SK-N-SH (cell line): ENCODE data around the gene RECK. TPM values are rescaled to one million over a fixed set of nuclear protein-coding genes. Genes with fewer than 3 reads are reported as not detected.

Experiments
- CTCF ChIA-PET: fragments of 300-600, 350-600 bp; formaldehyde crosslinking; extraction: SDS; loops from one replicate; lab custom pipeline; 2021; lab: Yijun Ruan, JAX
- POLR2A ChIA-PET: fragments of 350-600 bp; sonication (Branson Sonifier 250); formaldehyde crosslinking; extraction: SDS; loops from one replicate; lab custom pipeline; 2020; ENCODE audit warnings: antibody characterized with exemption, inconsistent platforms; lab: Yijun Ruan, JAX
- DNase-seq: peaks from one replicate; pipeline ENCODE4 v3.0.0; 2012
- H2AFZ ChIP-seq: fragments of 200-600 bp; sonication (generic); 2 replicates; pipeline ENCODE4 v1.8.1; 2016; ENCODE audit warnings: antibody characterized with exemption, mild to moderate bottlenecking, low read depth
- H3F3A ChIP-seq: fragments of 200-600 bp; sonication (generic); replicated peaks from 2 replicates; pipeline ENCODE3; 2016; ENCODE audit warnings: antibody characterized with exemption, mild to moderate bottlenecking; ENCODE audit not compliant: insufficient read depth
- H3K27ac ChIP-seq, 2 experiments: fragments of 200-500 bp in 1 of 2; fragments of 200-600 bp in 1 of 2; sonication (Bioruptor generic) in 1 of 2; sonication (generic), shearing (Covaris generic) in 1 of 2; 2 replicates each; pipeline versions ENCODE4 v1.5.1 to v1.6.1; 2014 to 2016; ENCODE audit warnings: low read depth in 2 of 2, inconsistent platforms in 1 of 2, low read length in 1 of 2, mild to moderate bottlenecking in 1 of 2, mixed read lengths in 1 of 2
- H3K27me3 ChIP-seq: fragments of 200-600 bp; sonication (generic), shearing (Covaris generic); 2 replicates; pipeline ENCODE4 v1.6.1; 2016; ENCODE audit warnings: mixed run types; ENCODE audit not compliant: insufficient read depth
- H3K36me3 ChIP-seq, 2 experiments: fragments of 200-500 bp in 1 of 2; fragments of 200-600 bp in 1 of 2; sonication (Bioruptor generic) in 1 of 2; sonication (generic) in 1 of 2; replicated peaks in 1 of 2; 2 replicates each; pipeline versions ENCODE3 to v1.5.1; 2014 to 2016; ENCODE audit warnings: low read length in 1 of 2, mild to moderate bottlenecking in 1 of 2; ENCODE audit not compliant: insufficient read depth in 2 of 2, control insufficient read depth in 1 of 2
- H3K4me1 ChIP-seq, 2 experiments: fragments of 200-500 bp in 1 of 2; fragments of 200-600 bp in 1 of 2; sonication (Bioruptor generic) in 1 of 2; sonication (generic), shearing (Covaris generic) in 1 of 2; 2 replicates each; pipeline versions ENCODE4 v1.5.1 to v1.6.1; 2014 to 2016; ENCODE audit warnings: low read depth in 1 of 2, low read length in 1 of 2, mixed run types in 1 of 2; ENCODE audit not compliant: insufficient read depth in 2 of 2, control insufficient read depth in 1 of 2
- H3K4me2 ChIP-seq: fragments of 200-600 bp; sonication (generic), shearing (Covaris generic); 2 replicates; pipeline ENCODE4 v1.6.1; 2017; ENCODE audit warnings: mixed run types
- H3K4me3 ChIP-seq, 2 experiments: fragments of 200-500 bp in 1 of 2; fragments of 200-600 bp in 1 of 2; sonication (Bioruptor generic) in 1 of 2; sonication (generic), shearing (Covaris generic) in 1 of 2; 2 replicates each; pipeline versions ENCODE4 v1.5.1 to v1.8.1; 2014 to 2016; ENCODE audit warnings: low read depth in 2 of 2, inconsistent platforms in 1 of 2, low read length in 1 of 2, mild to moderate bottlenecking in 1 of 2, mixed read lengths in 1 of 2, moderate library complexity in 1 of 2
- H3K79me2 ChIP-seq: fragments of 200-600 bp; sonication (generic); 2 replicates; pipeline ENCODE4 v1.8.1; 2017; ENCODE audit warnings: mild to moderate bottlenecking; ENCODE audit not compliant: insufficient read depth
- H3K9ac ChIP-seq: fragments of 200-600 bp; sonication (generic); 2 replicates; pipeline ENCODE4 v1.6.1; 2017; ENCODE audit warnings: mixed run types
- H3K9me2 ChIP-seq: fragments of 200-600 bp; sonication (generic); 2 replicates; pipeline ENCODE4 v1.6.1; 2017; ENCODE audit warnings: mixed run types
- H3K9me3 ChIP-seq: fragments of 200-600 bp; sonication (generic); 2 replicates; pipeline ENCODE4 v1.6.1; 2017; ENCODE audit warnings: mixed run types, mild to moderate bottlenecking, moderate library complexity
- H4K20me1 ChIP-seq: fragments of 200-600 bp; sonication (generic); 2 replicates; pipeline ENCODE4 v1.6.1; 2017; ENCODE audit warnings: mild to moderate bottlenecking, mixed run types; ENCODE audit not compliant: insufficient read depth
- ELF1 ChIP-seq: IDR thresholded peaks from 2 replicates; pipeline ENCODE4 v1.4.0; 2012
- EP300 ChIP-seq, 2 experiments: IDR thresholded peaks; 2 replicates each; pipeline versions ENCODE4 v1.4.0 to v1.6.1; 2012; ENCODE audit warnings: borderline replicate concordance in 1 of 2, low read depth in 1 of 2, low read length in 1 of 2
- EZH2phosphoT487 ChIP-seq: fragments of 200-600 bp; sonication (generic); IDR thresholded peaks from 2 replicates; pipeline ENCODE4 v1.6.1; 2017; ENCODE audit warnings: low read depth, mixed run types, mild to moderate bottlenecking, antibody characterized with exemption, moderate library complexity, borderline replicate concordance
- GABPA ChIP-seq: IDR thresholded peaks from 2 replicates; pipeline ENCODE4 v1.4.0; 2012; ENCODE audit warnings: low read depth, mild to moderate bottlenecking
- GATA2 ChIP-seq: sonication (generic); formaldehyde crosslinking; IDR thresholded peaks from 2 replicates; pipeline ENCODE4 v1.5.0; 2020; ENCODE audit warnings: mild to moderate bottlenecking, missing genetic modification reagents
- JUND ChIP-seq: IDR thresholded peaks from 2 replicates; pipeline ENCODE4 v1.4.0; 2012
- MEF2A ChIP-seq: IDR thresholded peaks from 2 replicates; pipeline ENCODE4 v1.4.0; 2012; ENCODE audit warnings: low read depth, borderline replicate concordance
- NRF1 ChIP-seq: IDR thresholded peaks from 2 replicates; pipeline ENCODE4 v1.6.1; 2012; ENCODE audit warnings: low read depth, mild to moderate bottlenecking, low read length
- POLR2AphosphoS5 ChIP-seq: IDR thresholded peaks from 2 replicates; pipeline ENCODE4 v1.6.1; 2012; ENCODE audit warnings: low read depth, low read length
- RAD21 ChIP-seq: IDR thresholded peaks from 2 replicates; pipeline ENCODE4 v1.6.1; 2012; ENCODE audit warnings: mild to moderate bottlenecking, low read length
- RFX5 ChIP-seq: IDR thresholded peaks from 2 replicates; pipeline ENCODE4 v1.6.1; 2012; ENCODE audit warnings: mild to moderate bottlenecking, improper control_type of control experiment, low read length
- RXRA ChIP-seq: IDR thresholded peaks from 2 replicates; pipeline ENCODE4 v1.4.0; 2012; ENCODE audit warnings: low read depth, mild to moderate bottlenecking, borderline replicate concordance
- SIN3A ChIP-seq: IDR thresholded peaks from 2 replicates; pipeline ENCODE4 v1.6.1; 2012; ENCODE audit warnings: low read depth, mild to moderate bottlenecking, low read length, moderate library complexity, borderline replicate concordance
- TCF12 ChIP-seq: IDR thresholded peaks from 2 replicates; pipeline ENCODE4 v1.4.0; 2012
- TEAD4 ChIP-seq: IDR thresholded peaks from 2 replicates; pipeline ENCODE4 v1.4.0; 2012; ENCODE audit warnings: mild to moderate bottlenecking, borderline replicate concordance; ENCODE audit not compliant: insufficient read depth
- WGBS: methylation state at CpG from one replicate; pipeline ENCODE4 v1.1.6; 2017; ENCODE audit warnings: low lambda C conversion rate; 5-methylcytosine and 5-hydroxymethylcytosine counted together
- polyA plus RNA-seq, 3 experiments: library from polyadenylated mRNA; depleted of rRNA; stranded (reverse); fragments of >200 nt; gene quantifications; 2 replicates each; pipeline ENCODE4 v1.2.3, GENCODE V29; 2012
- TF ChIP-seq, protein P1 (sequence below): fragments of 200-600 bp; sonication (generic); IDR thresholded peaks from 2 replicates; pipeline ENCODE4 v1.6.1; 2017; ENCODE audit warnings: antibody characterized with exemption, mild to moderate bottlenecking, moderate library complexity
- TF ChIP-seq, protein P2 (sequence below): IDR thresholded peaks from 2 replicates; pipeline ENCODE4 v1.4.0; 2012; ENCODE audit warnings: low read depth
- TF ChIP-seq, protein P3 (sequence below): IDR thresholded peaks from 2 replicates; pipeline ENCODE4; 2012
- TF ChIP-seq, protein P4 (sequence below): IDR thresholded peaks from 2 replicates; pipeline ENCODE4 v1.4.0; 2012; ENCODE audit warnings: low read depth, borderline replicate concordance
- TF ChIP-seq, protein P5 (sequence below): IDR thresholded peaks from 2 replicates; pipeline ENCODE4 v1.6.1; 2012; ENCODE audit warnings: mild to moderate bottlenecking, low read depth, low read length, moderate library complexity

The RECK gene
- polyA plus RNA-seq, 1 of the 3 experiments (the other 2 are of a cell fraction): 22.8 TPM

DNA sequence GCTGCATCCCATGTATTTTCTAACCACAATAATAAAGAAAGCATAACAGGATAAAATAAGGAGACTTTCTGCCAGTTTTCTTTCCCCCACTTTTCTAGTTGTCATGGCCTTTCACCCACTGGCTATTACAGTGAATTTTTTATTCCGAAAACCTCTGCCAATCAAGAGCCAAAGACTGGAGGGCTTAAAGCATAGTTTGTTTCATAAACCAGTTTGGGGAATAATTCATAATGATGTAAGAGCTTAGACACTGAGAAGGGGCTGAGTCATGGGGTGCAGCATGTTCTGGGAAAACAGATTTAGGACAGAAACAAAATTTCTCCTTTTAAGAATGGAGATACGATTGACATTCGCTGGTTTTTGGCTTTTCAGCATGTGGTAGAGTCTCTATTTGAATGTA lies 95.4 kb downstream of the RECK start:
- no peak for TF ChIP-seq TCF12
- TF ChIP-seq, protein P1, sequence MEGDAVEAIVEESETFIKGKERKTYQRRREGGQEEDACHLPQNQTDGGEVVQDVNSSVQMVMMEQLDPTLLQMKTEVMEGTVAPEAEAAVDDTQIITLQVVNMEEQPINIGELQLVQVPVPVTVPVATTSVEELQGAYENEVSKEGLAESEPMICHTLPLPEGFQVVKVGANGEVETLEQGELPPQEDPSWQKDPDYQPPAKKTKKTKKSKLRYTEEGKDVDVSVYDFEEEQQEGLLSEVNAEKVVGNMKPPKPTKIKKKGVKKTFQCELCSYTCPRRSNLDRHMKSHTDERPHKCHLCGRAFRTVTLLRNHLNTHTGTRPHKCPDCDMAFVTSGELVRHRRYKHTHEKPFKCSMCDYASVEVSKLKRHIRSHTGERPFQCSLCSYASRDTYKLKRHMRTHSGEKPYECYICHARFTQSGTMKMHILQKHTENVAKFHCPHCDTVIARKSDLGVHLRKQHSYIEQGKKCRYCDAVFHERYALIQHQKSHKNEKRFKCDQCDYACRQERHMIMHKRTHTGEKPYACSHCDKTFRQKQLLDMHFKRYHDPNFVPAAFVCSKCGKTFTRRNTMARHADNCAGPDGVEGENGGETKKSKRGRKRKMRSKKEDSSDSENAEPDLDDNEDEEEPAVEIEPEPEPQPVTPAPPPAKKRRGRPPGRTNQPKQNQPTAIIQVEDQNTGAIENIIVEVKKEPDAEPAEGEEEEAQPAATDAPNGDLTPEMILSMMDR: no peak
- TF ChIP-seq SIN3A: no peak
- TF ChIP-seq RFX5: no peak
- TF ChIP-seq GABPA: no peak
- no peak for TF ChIP-seq EZH2phosphoT487
- TF ChIP-seq, protein P2, sequence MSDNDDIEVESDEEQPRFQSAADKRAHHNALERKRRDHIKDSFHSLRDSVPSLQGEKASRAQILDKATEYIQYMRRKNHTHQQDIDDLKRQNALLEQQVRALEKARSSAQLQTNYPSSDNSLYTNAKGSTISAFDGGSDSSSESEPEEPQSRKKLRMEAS: no peak
- no peak for TF ChIP-seq TEAD4
- TF ChIP-seq JUND: no peak
- TF ChIP-seq NRF1: no peak
- TF ChIP-seq ELF1: no peak
- TF ChIP-seq, protein P3, sequence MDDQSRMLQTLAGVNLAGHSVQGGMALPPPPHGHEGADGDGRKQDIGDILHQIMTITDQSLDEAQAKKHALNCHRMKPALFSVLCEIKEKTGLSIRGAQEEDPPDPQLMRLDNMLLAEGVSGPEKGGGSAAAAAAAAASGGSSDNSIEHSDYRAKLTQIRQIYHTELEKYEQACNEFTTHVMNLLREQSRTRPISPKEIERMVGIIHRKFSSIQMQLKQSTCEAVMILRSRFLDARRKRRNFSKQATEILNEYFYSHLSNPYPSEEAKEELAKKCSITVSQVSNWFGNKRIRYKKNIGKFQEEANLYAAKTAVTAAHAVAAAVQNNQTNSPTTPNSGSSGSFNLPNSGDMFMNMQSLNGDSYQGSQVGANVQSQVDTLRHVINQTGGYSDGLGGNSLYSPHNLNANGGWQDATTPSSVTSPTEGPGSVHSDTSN: no peak
- TF ChIP-seq, all 33 proteins: peak for 0
- peaks cover 4% of the 10 kb centered on the region for H3F3A ChIP-seq
- ChIA-PET POLR2A (no interaction called here), CTCF (interaction anchor here (2.3 to 2.9 kb wide), 3 partner anchors 29 to 177 kb away, joined by 5 to 12 read pairs (median 8); no protein-coding TSS in a partner anchor)
- no peaks in the 10 kb centered on the region for H3K36me3 ChIP-seq
- no peaks in the 10 kb centered on the region for H3K9me3 ChIP-seq
- H3K79me2 ChIP-seq: peaks cover 3% of the 10 kb centered on the region; the same call in 1 of the 2 replicates
- H3K4me3 ChIP-seq: no peak overlapping the region
- no peaks in the 10 kb centered on the region for H4K20me1 ChIP-seq
- no peaks in the 10 kb centered on the region for H3K27me3 ChIP-seq
- no peak overlapping the region for H3K9ac ChIP-seq
- H3K27ac ChIP-seq: no peak overlapping the region
- H2AFZ ChIP-seq: no peak overlapping the region
- peaks cover 0 to 1% of the 10 kb centered on the region in 2 experiments; a peak in 2 of 4 replicates for H3K4me1 ChIP-seq
- 74% methylated on average over 3 of the region's 3 CpGs for WGBS
- no peak for DNase-seq
- no peaks in the 10 kb centered on the region for H3K9me2 ChIP-seq
- no peak overlapping the region for H3K4me2 ChIP-seq

DNA sequence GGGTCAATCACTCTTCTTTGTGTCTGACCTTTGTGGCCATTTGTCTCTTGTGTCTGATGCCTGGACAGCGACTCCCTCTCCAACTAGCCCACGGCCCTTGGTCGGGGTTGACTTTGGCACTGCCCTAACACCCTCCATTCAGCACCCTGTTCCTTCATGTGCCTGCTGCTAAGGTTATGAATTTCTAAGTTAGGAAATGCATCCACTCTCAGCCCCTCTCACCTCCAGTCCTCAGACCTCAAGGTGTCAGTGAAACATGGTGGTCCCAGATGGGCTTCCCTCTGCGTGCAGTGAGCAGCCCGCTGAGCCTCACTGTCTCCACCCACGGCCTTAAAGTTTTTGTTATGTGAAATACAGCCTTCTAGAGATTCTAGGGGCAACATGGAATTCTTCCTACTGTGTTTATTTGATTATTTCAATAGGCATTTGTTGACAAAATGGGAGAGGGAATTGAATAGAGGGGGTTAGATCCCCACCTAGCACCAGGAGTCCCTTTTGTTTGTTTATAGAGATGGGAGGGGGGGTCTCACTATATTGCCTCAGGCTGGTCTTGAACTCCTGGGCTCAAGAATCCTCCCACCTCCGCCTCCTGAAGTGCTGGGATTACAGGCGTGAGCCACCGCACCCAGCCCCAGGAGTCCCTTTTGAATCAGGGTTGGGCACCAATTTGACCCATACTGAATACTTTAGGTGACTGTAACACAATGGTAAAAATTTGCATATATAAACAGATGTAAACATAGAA lies 98.2 kb downstream of the RECK start:
- POLR2A ChIA-PET: no interaction called here
- CTCF ChIA-PET: interaction anchor here (0.6 to 8.1 kb wide), 3 partner anchors 10 to 32 kb away, joined by 3 to 113 read pairs (median 4); partner anchors contain the start of gene CCIN
- Histone ChIP-seq H3K27me3 (no peaks in the 10 kb centered on the region), H3K9me3 (no peaks in the 10 kb centered on the region), H4K20me1 (peaks cover 8% of the 10 kb centered on the region), H3K4me1 (peaks cover 0 to 10% of the 10 kb centered on the region in 2 experiments; a peak in 3 of 4 replicates), H3F3A (no peaks in the 10 kb centered on the region), H3K9ac (no peak overlapping the region), H3K4me2 (no peak overlapping the region), H2AFZ (no peak overlapping the region), H3K27ac (no peak overlapping the region), H3K79me2 (peaks cover 25% of the 10 kb centered on the region), H3K4me3 (no peak overlapping the region), H3K9me2 (no peaks in the 10 kb centered on the region), H3K36me3 (no peaks in the 10 kb centered on the region)
- WGBS: 94% methylated on average over 9 of the region's 9 CpGs
- no peak for DNase-seq
- TF ChIP-seq RAD21 (no peak), GABPA (no peak), POLR2AphosphoS5 (no peak), EP300 (IDR thresholded peaks at IDR 0.05; ENCODE audit: borderline replicate concordance in 1 of 2, low read depth in 1 of 2, low read length in 1 of 2) (no peak), GATA2 (CRISPR knock-in tag) (no peak), TCF12 (no peak), MEF2A (no peak), RXRA (no peak), RFX5 (no peak)
- TF ChIP-seq, protein P4, sequence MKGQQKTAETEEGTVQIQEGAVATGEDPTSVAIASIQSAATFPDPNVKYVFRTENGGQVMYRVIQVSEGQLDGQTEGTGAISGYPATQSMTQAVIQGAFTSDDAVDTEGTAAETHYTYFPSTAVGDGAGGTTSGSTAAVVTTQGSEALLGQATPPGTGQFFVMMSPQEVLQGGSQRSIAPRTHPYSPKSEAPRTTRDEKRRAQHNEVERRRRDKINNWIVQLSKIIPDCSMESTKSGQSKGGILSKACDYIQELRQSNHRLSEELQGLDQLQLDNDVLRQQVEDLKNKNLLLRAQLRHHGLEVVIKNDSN: no peak
- TF ChIP-seq, protein P5, sequence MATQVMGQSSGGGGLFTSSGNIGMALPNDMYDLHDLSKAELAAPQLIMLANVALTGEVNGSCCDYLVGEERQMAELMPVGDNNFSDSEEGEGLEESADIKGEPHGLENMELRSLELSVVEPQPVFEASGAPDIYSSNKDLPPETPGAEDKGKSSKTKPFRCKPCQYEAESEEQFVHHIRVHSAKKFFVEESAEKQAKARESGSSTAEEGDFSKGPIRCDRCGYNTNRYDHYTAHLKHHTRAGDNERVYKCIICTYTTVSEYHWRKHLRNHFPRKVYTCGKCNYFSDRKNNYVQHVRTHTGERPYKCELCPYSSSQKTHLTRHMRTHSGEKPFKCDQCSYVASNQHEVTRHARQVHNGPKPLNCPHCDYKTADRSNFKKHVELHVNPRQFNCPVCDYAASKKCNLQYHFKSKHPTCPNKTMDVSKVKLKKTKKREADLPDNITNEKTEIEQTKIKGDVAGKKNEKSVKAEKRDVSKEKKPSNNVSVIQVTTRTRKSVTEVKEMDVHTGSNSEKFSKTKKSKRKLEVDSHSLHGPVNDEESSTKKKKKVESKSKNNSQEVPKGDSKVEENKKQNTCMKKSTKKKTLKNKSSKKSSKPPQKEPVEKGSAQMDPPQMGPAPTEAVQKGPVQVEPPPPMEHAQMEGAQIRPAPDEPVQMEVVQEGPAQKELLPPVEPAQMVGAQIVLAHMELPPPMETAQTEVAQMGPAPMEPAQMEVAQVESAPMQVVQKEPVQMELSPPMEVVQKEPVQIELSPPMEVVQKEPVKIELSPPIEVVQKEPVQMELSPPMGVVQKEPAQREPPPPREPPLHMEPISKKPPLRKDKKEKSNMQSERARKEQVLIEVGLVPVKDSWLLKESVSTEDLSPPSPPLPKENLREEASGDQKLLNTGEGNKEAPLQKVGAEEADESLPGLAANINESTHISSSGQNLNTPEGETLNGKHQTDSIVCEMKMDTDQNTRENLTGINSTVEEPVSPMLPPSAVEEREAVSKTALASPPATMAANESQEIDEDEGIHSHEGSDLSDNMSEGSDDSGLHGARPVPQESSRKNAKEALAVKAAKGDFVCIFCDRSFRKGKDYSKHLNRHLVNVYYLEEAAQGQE: no peak
